Right atrium auricular region (tissue), 2 donors: Measurements from ENCODE around the gene HHLA2. TPM values are rescaled to one million over a fixed set of nuclear protein-coding genes. Genes with fewer than 3 reads are reported as not detected.

ENCODE experiments used
- DNase-seq: peaks from one replicate; pipeline ENCODE4 v3.0.0-alpha.2; 2019; ENCODE audit warnings: low spot score
- H3K27ac ChIP-seq, 2 donors: fragments of 200-600 bp; sonication (generic); 1 replicate in 1 of 2; 2 replicates in 1 of 2; pipeline ENCODE4 v1.5.1; 2016 to 2019
- H3K27me3 ChIP-seq, 2 donors: fragments of 200-600 bp; sonication (generic); one replicate each; pipeline versions ENCODE4 v1.5.1 to v1.6.0; 2017 to 2019
- H3K36me3 ChIP-seq: fragments of 200-600 bp; sonication (generic); one replicate; pipeline ENCODE4 v1.5.1; 2016
- H3K4me1 ChIP-seq, 2 donors: fragments of 200-600 bp; sonication (generic); one replicate each; pipeline versions ENCODE4 v1.5.1 to v1.6.0; 2017 to 2019
- H3K4me3 ChIP-seq, 2 donors: fragments of 200-600 bp; sonication (generic); 1 replicate in 1 of 2; 2 replicates in 1 of 2; pipeline ENCODE4 v1.5.1; 2017 to 2019; ENCODE audit warnings: mild to moderate bottlenecking in 1 of 2, moderate library complexity in 1 of 2
- H3K9me3 ChIP-seq, 2 donors: fragments of 200-600 bp; sonication (generic); one replicate each; pipeline ENCODE4 v1.5.1; 2019
- total RNA-seq, 2 donors: library from RNA; depleted of rRNA; stranded (reverse); fragments of >200 nt; gene quantifications; one replicate each; pipeline ENCODE4 v1.1.0, GENCODE V29; 2016
- TF ChIP-seq, protein P1 (sequence below), 2 donors: fragments of 200-600 bp; sonication (generic); IDR thresholded peaks; one replicate each; pipeline ENCODE4 v1.5.1; 2019; ENCODE audit warnings: antibody characterized with exemption in 2 of 2

The HHLA2 gene
- total RNA-seq, 2 donors from 2014 or later, result not detected

DNA sequence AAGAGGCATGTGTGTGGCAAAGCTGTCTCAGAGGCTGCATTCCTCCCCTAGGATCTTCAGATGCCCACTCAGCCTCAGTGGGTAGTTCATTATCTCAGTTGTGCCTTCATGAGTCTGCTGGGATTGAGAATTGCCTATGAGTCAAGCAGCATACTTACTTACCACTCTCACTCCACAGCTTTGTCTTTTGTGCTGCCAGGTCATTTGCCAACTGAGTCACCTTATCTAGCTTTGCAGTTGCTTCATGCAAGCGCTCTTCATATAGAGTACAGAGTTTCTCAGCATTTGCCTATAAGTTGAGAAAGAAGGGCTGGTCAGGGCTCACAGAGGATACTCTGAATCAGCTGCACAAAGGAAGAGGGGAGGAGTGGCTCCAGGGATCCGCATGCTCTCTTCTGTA, 124.6 kb downstream of the HHLA2 start:
- Histone ChIP-seq H3K27me3 (no peaks in the 10 kb centered on the region), H3K4me1 (no peaks in the 10 kb centered on the region)
- no peak for DNase-seq

More for the DNA sequence above, 124.6 kb downstream of the HHLA2 start:
- no peaks in the 10 kb centered on the region for H3K36me3 ChIP-seq
- no peak overlapping the region for H3K27ac ChIP-seq
- TF ChIP-seq, protein P1, sequence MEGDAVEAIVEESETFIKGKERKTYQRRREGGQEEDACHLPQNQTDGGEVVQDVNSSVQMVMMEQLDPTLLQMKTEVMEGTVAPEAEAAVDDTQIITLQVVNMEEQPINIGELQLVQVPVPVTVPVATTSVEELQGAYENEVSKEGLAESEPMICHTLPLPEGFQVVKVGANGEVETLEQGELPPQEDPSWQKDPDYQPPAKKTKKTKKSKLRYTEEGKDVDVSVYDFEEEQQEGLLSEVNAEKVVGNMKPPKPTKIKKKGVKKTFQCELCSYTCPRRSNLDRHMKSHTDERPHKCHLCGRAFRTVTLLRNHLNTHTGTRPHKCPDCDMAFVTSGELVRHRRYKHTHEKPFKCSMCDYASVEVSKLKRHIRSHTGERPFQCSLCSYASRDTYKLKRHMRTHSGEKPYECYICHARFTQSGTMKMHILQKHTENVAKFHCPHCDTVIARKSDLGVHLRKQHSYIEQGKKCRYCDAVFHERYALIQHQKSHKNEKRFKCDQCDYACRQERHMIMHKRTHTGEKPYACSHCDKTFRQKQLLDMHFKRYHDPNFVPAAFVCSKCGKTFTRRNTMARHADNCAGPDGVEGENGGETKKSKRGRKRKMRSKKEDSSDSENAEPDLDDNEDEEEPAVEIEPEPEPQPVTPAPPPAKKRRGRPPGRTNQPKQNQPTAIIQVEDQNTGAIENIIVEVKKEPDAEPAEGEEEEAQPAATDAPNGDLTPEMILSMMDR (IDR thresholded peaks at IDR 0.05), result no peak
- no peaks in the 10 kb centered on the region for H3K9me3 ChIP-seq
- no peak overlapping the region for H3K4me3 ChIP-seq

Other genes starting within 250 kb of the HHLA2 start
- gene CD47, start 205.5 kb upstream of the HHLA2 start, total RNA-seq, result 10 to 100 TPM; 52.1 to 92.2 TPM
- 10 to 100 TPM; 13.4 to 25.0 TPM for gene IFT57, start 74.1 kb upstream of the HHLA2 start, total RNA-seq
- gene MYH15, start 214.0 kb downstream of the HHLA2 start, total RNA-seq, result under 1 TPM; 0.08 to 0.48 TPM